ENCODE measurements around the gene LIPT2. TPM values are rescaled to one million over a fixed set of nuclear protein-coding genes. Genes with fewer than 3 reads are reported as not detected.

Gene LIPT2
- 1.4 and 3.3 TPM in 2 replicates for total RNA-seq

GRCh38 chr11:74492974-74493790 is at the start of gene LIPT2:
Gene LIPT2, minus strand, starts transcription at chr11:74493724. Its CDS starts 21 bp downstream, at chr11:74493703.

GRCh38 chr11:74466916-74467885 is 26.3 kb downstream of the LIPT2 start, which contains the start of gene KCNE3:
Gene KCNE3, minus strand, starts transcription at chr11:74467549. Its CDS starts 9,986 bp downstream, at chr11:74457563.

Other genes with a start within 250 kb of the LIPT2 start
- gene P4HA3, start 182.1 kb downstream of the LIPT2 start, total RNA-seq, result 116 and 240 TPM in 2 replicates
- 12.2 and 12.5 TPM in 2 replicates for gene PGM2L1, start 95.3 kb downstream of the LIPT2 start, total RNA-seq
- 0.60 and 4.5 TPM in 2 replicates for gene KCNE3, start 26.2 kb downstream of the LIPT2 start, total RNA-seq
- gene POLD3, start 98.9 kb upstream of the LIPT2 start, total RNA-seq, result 7.4 and 10.2 TPM in 2 replicates
- gene CHRDL2, start 237.7 kb upstream of the LIPT2 start, total RNA-seq, result not detected in 2 replicates